ENCODE measurements around the gene DUSP16. TPM values are rescaled to one million over a fixed set of nuclear protein-coding genes. Genes with fewer than 3 reads are reported as not detected.
A peak's percentile ranks its signal among the peaks of the same experiment; 100 is the strongest.
"Not testable (repeated sequence)": the region's sequence is repeated elsewhere in the genome, so short reads cannot be mapped to it uniquely, and the experiment has no call there.

Gene DUSP16
- total and polyA plus RNA-seq, 7 donors, result 8.6 to 27.3 (median 13.8) TPM

DNA sequence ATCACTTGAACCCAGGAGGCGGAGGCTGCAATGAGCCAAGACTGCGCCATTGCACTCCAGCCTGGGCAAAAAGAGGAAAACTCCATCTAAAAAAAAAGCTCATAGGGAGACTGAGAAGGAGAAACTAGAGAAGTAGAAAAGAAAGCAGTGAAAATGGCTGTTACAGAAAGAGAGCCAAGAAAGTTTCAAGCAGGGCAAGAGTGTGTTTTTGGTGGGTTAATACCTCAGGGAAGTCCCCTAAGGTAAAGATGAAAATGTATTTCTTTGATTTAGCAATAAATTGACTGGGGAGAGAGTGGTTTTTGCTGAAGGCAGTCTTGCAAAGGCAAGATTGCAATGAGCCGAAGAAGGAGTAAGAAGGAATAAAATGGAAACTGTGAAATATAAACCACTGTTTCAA lies 10.0 kb upstream of the DUSP16 start:
- WGBS, 2 donors, result 94% methylated on average over 3 of the region's 3 CpGs
- intact Hi-C loops (cut with DNase I), result no loop called here
- H3K27me3 ChIP-seq, result no peaks in the 10 kb centered on the region
- no peaks in the 10 kb centered on the region for H3K9me3 ChIP-seq
- H3K27ac ChIP-seq, result peak overlapping the region in 1 of 4 donors; percentile 35
- H3K36me3 ChIP-seq, result no peaks in the 10 kb centered on the region
- no peak for DNase-seq
- H3K4me3 ChIP-seq, result no peak overlapping the region
- no peaks in the 10 kb centered on the region for H3K4me1 ChIP-seq
- no peak for TF ChIP-seq POLR2AphosphoS5 (IDR thresholded peaks at IDR 0.05)
- no peak for TF ChIP-seq CTCF (IDR thresholded peaks at IDR 0.05)
- no peak for TF ChIP-seq EP300 (IDR thresholded peaks at IDR 0.05)
- TF ChIP-seq POLR2A (IDR thresholded peaks at IDR 0.05), result no peak

DNA sequence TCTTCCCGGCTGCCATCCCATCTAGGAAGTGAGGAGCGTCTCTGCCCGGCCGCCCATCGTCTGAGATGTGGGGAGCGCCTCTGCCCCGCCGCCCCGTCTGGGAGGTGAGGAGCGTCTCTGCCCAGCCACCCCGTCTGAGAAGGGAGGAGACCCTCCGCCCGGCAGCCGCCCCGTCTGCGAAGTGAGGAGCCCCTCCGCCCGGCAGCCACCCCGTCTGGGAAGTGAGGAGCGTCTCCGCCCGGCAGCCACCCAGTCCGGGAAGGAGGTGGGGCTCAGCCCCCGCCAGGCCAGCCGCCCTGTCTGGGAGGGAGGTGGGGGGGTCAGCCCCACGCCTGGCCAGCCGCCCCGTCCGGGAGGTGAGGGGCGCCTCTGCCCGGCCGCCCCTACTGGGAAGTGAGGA lies 3.3 kb upstream of the DUSP16 start:
- H3K9me3 ChIP-seq; DNase-seq; H3K27ac ChIP-seq; H3K36me3 ChIP-seq; H3K4me3 ChIP-seq; H3K27me3 ChIP-seq; intact Hi-C loops (cut with DNase I): not testable (repeated sequence)
- H3K4me1 ChIP-seq, result peaks cover 0 to 13% (median 7%) of the 10 kb centered on the region in 4 donors
- WGBS, 2 donors, result 97 to 98% methylated on average over 25 of the region's 32 CpGs

- DNase-seq, result no peak
- 53 to 88% methylated on average over 1 of the region's 1 CpG for WGBS, 2 donors
- H3K36me3 ChIP-seq, result no peaks in the 10 kb centered on the region
- no peaks in the 10 kb centered on the region for H3K27me3 ChIP-seq
- intact Hi-C loops (cut with DNase I), result loop anchor here (5.0 kb wide), 6 partner anchors 132 to 1843 kb away; partner anchors contain the start of genes BORCS5, CDKN1B, ETV6 and GPR19
- H3K4me1 ChIP-seq, result peaks cover 0 to 23% (median 17%) of the 10 kb centered on the region in 4 donors
- TF ChIP-seq POLR2AphosphoS5 (IDR thresholded peaks at IDR 0.05) (no peak), POLR2A (IDR thresholded peaks at IDR 0.05) (no peak), CTCF (IDR thresholded peaks at IDR 0.05) (no peak), EP300 (IDR thresholded peaks at IDR 0.05) (no peak)
- H3K4me3 ChIP-seq, result no peak overlapping the region
- no peak overlapping the region for H3K27ac ChIP-seq
- peaks cover 0 to 2% (median 0%) of the 10 kb centered on the region in 4 donors for H3K9me3 ChIP-seq
Measured at GRCh38 chr12:12564911-12565310, 2.2 kb upstream of the DUSP16 start.

GRCh38 chr12:12563290-12563928 lies 746 bp upstream of the DUSP16 start:
- WGBS, 2 donors, result 62 to 71% methylated on average over 11 of the region's 11 CpGs
- no peak for DNase-seq
- peaks cover 0 to 38% (median 25%) of the 10 kb centered on the region in 4 donors for H3K4me1 ChIP-seq
- H3K9me3 ChIP-seq, result peaks cover 0 to 2% (median 0%) of the 10 kb centered on the region in 4 donors
- intact Hi-C loops (cut with DNase I), result loop anchor here (2.0 to 5.0 kb wide), 7 partner anchors 47 to 1841 kb away; partner anchors contain the start of genes BORCS5, CDKN1B, CREBL2 and ETV6
- TF ChIP-seq POLR2AphosphoS5 (IDR thresholded peaks at IDR 0.05), result peak in 2 of 4 donors; percentile 25 to 53
- TF ChIP-seq POLR2A (IDR thresholded peaks at IDR 0.05), result no peak
- TF ChIP-seq CTCF (IDR thresholded peaks at IDR 0.05), result no peak
- peak in 1 of 4 donors; percentile 20 for TF ChIP-seq EP300 (IDR thresholded peaks at IDR 0.05)
- peak overlapping the region; percentile 88 to 96 (median 92) for H3K4me3 ChIP-seq
- no peaks in the 10 kb centered on the region for H3K27me3 ChIP-seq
- H3K36me3 ChIP-seq, result no peaks in the 10 kb centered on the region
- H3K27ac ChIP-seq, result peak overlapping the region; percentile 96 to 100 (median 100)

DNA sequence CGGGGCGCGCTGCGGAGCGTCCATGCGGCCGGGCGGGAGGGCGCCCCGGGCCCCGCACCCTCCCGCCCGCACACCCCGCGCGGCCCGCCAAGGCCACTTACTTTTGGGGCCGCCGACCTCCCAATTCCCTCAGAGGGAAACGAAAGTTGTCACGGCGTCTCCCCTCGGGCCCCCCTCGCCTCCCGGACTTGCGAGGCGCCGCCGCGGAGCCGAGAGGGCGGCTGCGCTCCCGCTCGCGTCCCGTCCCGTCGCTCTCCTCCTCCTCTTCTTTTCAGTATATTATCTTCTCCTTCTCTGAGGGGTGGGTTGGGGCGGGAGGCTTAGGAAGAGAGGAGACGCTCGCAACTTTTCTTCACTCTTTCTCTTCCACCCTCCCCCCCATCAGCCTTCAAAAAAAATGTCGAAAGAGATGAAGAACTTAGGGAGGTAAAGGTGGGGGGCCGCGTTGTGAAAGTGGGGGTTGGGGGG lies 613 bp downstream of the DUSP16 start:
- intact Hi-C loops (cut with DNase I), result loop anchor here (2.0 to 5.0 kb wide), 7 partner anchors 49 to 1840 kb away; partner anchors contain the start of genes BORCS5, CDKN1B, CREBL2 and ETV6
- Histone ChIP-seq H3K27me3 (no peaks in the 10 kb centered on the region), H3K36me3 (no peaks in the 10 kb centered on the region), H3K4me1 (peaks cover 0 to 40% (median 25%) of the 10 kb centered on the region in 4 donors), H3K27ac (peak overlapping the region; percentile 96 to 100 (median 100)), H3K4me3 (peak overlapping the region; percentile 88 to 96 (median 92)), H3K9me3 (no peaks in the 10 kb centered on the region)
- peak; percentile 67 for DNase-seq
- TF ChIP-seq POLR2A (IDR thresholded peaks at IDR 0.05) (no peak), CTCF (IDR thresholded peaks at IDR 0.05) (no peak), POLR2AphosphoS5 (IDR thresholded peaks at IDR 0.05) (no peak)
- WGBS, 2 donors, result 0% methylated on average over 45 of the region's 45 CpGs

All from sigmoid colon (tissue), 7 donors.